Natural killer cell (primary cell): Measurements from ENCODE around the gene FAM107A. TPM values are rescaled to one million over a fixed set of nuclear protein-coding genes. Genes with fewer than 3 reads are reported as not detected.

ENCODE experiments used
- ATAC-seq, 3 donors: fragments of 150-1000 bp in 2 of 3; fragments of 200-7000 bp in 1 of 3; cut with Tn5 transposase; 1 replicate in 1 of 3; 2 replicates in 2 of 3; pipeline ENCODE4 v1.10.0; 2021; ENCODE audit warnings: mild to moderate bottlenecking in 2 of 3, moderate library complexity in 2 of 3
- DNase-seq, 2 donors: peaks; one replicate each; pipeline versions ENCODE4 v3.0.0 to v3.0.0-alpha.2; 2013 to 2021; ENCODE audit warnings: mixed read lengths in 1 of 2
- H3K27ac ChIP-seq: one replicate; pipeline ENCODE4 v1.5.1; 2013; ENCODE audit warnings: mild to moderate bottlenecking, low read length
- H3K27me3 ChIP-seq: one replicate; pipeline ENCODE4 v1.6.1; 2013; ENCODE audit warnings: low read length; ENCODE audit not compliant: control insufficient read depth, insufficient read depth
- H3K36me3 ChIP-seq: one replicate; pipeline ENCODE4 v1.6.1; 2013; ENCODE audit warnings: low read length; ENCODE audit not compliant: control insufficient read depth, insufficient read depth
- H3K4me1 ChIP-seq: one replicate; pipeline ENCODE4 v1.6.1; 2013; ENCODE audit warnings: low read length; ENCODE audit not compliant: control insufficient read depth, insufficient read depth
- H3K4me3 ChIP-seq: one replicate; pipeline ENCODE4 v1.5.1; 2013; ENCODE audit warnings: low read length
- H3K9me3 ChIP-seq: one replicate; pipeline ENCODE4 v1.6.1; 2013; ENCODE audit warnings: low read length; ENCODE audit not compliant: control insufficient read depth, insufficient read depth
- H3K27ac Mint-ChIP-seq, 2 donors: one replicate each; pipeline ENCODE4 v1.8.0; 2022; ENCODE audit warnings: mild to moderate bottlenecking in 2 of 2, mixed read lengths in 2 of 2, moderate library complexity in 1 of 2
- H3K27me3 Mint-ChIP-seq, 2 donors: one replicate each; pipeline ENCODE4 v1.8.0; 2022; ENCODE audit warnings: low read depth in 2 of 2, mixed read lengths in 2 of 2
- H3K36me3 Mint-ChIP-seq: one replicate; pipeline ENCODE4 v1.8.0; 2022; ENCODE audit warnings: mixed read lengths
- H3K4me1 Mint-ChIP-seq, 2 donors: one replicate each; pipeline ENCODE4 v1.8.0; 2022; ENCODE audit warnings: mixed read lengths in 2 of 2
- H3K4me3 Mint-ChIP-seq: one replicate; pipeline ENCODE4 v1.8.0; 2022; ENCODE audit warnings: mild to moderate bottlenecking, moderate library complexity, mixed read lengths
- H3K9me3 Mint-ChIP-seq, 2 donors: one replicate each; pipeline ENCODE4 v1.8.0; 2022; ENCODE audit warnings: mixed read lengths in 2 of 2
- CTCF ChIP-seq: fragments of 200-600 bp; IDR thresholded peaks from one replicate; pipeline ENCODE4 v1.8.0; 2022; ENCODE audit warnings: antibody characterized with exemption
- WGBS: methylation state at CpG from one replicate; pipeline ENCODE4 v1.1.7; 2013; ENCODE audit warnings: missing lambda C conversion rate; ENCODE audit not compliant: insufficient coverage; 5-methylcytosine and 5-hydroxymethylcytosine counted together
- intact Hi-C: fragments of 100-400 bp; cut with micrococcal nuclease; formaldehyde crosslinking; loops from one replicate; pipeline ENCODE4 v1.14.2; 2022
- total RNA-seq, 4 donors: library from RNA; stranded (reverse); fragments of 120-200 nt in 1 of 4; gene quantifications; one replicate each; pipeline versions ENCODE4 v1.2.3 to v1.2.4, GENCODE V29; 2013 to 2022

The FAM107A gene
- total RNA-seq, 3 donors from 2014 or later (not counting 1 experiment from before 2014, with no cell fraction given) = not detected

- H3K27me3 ChIP-seq = no peaks in the 10 kb centered on the region
- Mint-ChIP-seq H3K4me1 (peaks cover 7% of the 10 kb centered on the region in 2 donors), H3K4me3 (no peak overlapping the region), H3K9me3 (no peaks in the 10 kb centered on the region), H3K36me3 (no peaks in the 10 kb centered on the region), H3K27ac (no peak overlapping the region), H3K27me3 (peaks cover 13 to 37% of the 10 kb centered on the region in 2 donors)
- no peak overlapping the region for H3K4me3 ChIP-seq
- H3K9me3 ChIP-seq = no peaks in the 10 kb centered on the region
- no peak overlapping the region for H3K27ac ChIP-seq
- TF ChIP-seq CTCF = no peak
- H3K36me3 ChIP-seq = no peaks in the 10 kb centered on the region
- intact Hi-C loops = no loop called here
- DNase-seq (no peak), ATAC-seq (no peak)
- no peaks in the 10 kb centered on the region for H3K4me1 ChIP-seq
Measured at GRCh38 chr3:58603606-58604005, 26.4 kb upstream of the FAM107A start.

- ATAC-seq = no peak
- intact Hi-C loops = no loop called here
- WGBS = 76% methylated on average over 6 of the region's 6 CpGs
Measured at GRCh38 chr3:58597770-58598310, 20.6 kb upstream of the FAM107A start.

DNA sequence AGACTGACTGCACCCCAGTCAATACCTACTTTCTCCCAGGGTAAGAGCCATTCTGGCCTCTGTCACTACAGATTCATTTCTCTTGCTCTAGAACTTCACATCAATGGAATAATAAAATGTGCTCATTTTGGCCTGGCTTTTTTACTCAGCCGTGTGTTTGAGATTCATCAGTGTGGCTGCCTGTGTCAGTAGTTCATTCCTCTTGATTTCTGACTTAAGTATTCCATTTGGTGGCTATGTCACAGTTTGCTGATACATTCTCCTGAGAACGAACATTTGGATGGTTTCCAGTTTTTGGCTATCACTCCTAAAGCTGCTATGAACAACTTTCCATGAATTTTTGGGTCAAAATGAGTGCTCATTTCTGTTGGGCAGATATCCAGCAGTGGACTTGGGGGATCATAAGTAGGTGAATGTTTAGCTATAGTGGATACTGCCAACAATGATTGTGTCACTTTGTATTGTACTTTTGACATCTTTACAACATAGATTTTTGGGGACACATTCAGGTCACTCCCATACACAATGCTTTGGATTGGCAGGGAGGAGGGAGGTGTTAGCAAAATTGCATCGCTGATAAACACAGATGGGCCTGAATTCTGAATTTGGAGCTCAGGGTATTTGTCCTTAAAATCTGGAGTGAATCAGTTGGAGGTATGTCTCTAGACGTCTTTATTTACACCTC, 19.8 kb upstream of the FAM107A start:
- H3K9me3 ChIP-seq = no peaks in the 10 kb centered on the region
- no peak for DNase-seq
- no peak overlapping the region for H3K27ac ChIP-seq
- H3K36me3 ChIP-seq = no peaks in the 10 kb centered on the region
- H3K27ac Mint-ChIP-seq = no peak overlapping the region
- no peaks in the 10 kb centered on the region for H3K9me3 Mint-ChIP-seq
- no peaks in the 10 kb centered on the region for H3K4me1 Mint-ChIP-seq
- no peak overlapping the region for H3K4me3 ChIP-seq
- H3K36me3 Mint-ChIP-seq = no peaks in the 10 kb centered on the region
- WGBS = 72% methylated on average over 3 of the region's 4 CpGs
- intact Hi-C loops = no loop called here
- no peaks in the 10 kb centered on the region for H3K4me1 ChIP-seq
- H3K4me3 Mint-ChIP-seq = no peak overlapping the region
- no peak for ATAC-seq
- no peaks in the 10 kb centered on the region for H3K27me3 ChIP-seq
- H3K27me3 Mint-ChIP-seq = peaks cover 9 to 11% of the 10 kb centered on the region in 2 donors
- no peak for TF ChIP-seq CTCF

More at GRCh38 chr3:58597770-58598310, 20.6 kb upstream of the FAM107A start:
- H3K4me3 ChIP-seq = no peak overlapping the region
- H3K4me1 Mint-ChIP-seq = no peaks in the 10 kb centered on the region
- no peaks in the 10 kb centered on the region for H3K27me3 ChIP-seq
- no peak overlapping the region for H3K27ac ChIP-seq
- no peaks in the 10 kb centered on the region for H3K4me1 ChIP-seq
- no peaks in the 10 kb centered on the region for H3K36me3 ChIP-seq
- H3K4me3 Mint-ChIP-seq = no peak overlapping the region
- no peak overlapping the region for H3K27ac Mint-ChIP-seq
- no peaks in the 10 kb centered on the region for H3K9me3 ChIP-seq
- peaks cover 11 to 16% of the 10 kb centered on the region in 2 donors for H3K27me3 Mint-ChIP-seq
- no peaks in the 10 kb centered on the region for H3K9me3 Mint-ChIP-seq
- H3K36me3 Mint-ChIP-seq = no peaks in the 10 kb centered on the region
- DNase-seq = no peak
- TF ChIP-seq CTCF = no peak

DNA sequence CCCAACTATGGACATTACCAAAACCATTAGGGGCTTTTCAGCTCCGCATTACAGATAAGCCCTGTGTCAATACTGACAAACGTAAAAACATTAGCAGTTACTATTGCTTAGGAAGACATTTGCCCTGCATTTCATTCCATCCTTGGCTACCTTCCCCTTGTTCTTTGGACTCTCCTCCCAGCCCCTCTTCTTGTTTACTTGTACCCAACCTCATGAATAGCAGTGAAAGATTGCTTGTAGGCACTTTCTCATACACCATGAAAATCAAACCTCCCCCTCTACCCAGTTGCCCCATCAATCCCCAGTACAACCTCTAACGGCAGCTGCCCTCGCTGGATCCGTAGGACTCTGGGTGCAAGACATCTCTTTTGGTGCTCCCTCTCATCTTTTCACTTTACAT, 16.9 kb upstream of the FAM107A start:
- DNase-seq (no peak), ATAC-seq (no peak)
- no peaks in the 10 kb centered on the region for H3K4me1 ChIP-seq
- WGBS = 91% methylated on average over 5 of the region's 5 CpGs
- no peaks in the 10 kb centered on the region for H3K36me3 ChIP-seq
- no peaks in the 10 kb centered on the region for H3K27me3 ChIP-seq
- intact Hi-C loops = no loop called here
- H3K4me3 ChIP-seq = no peak overlapping the region
- H3K9me3 Mint-ChIP-seq = no peaks in the 10 kb centered on the region
- TF ChIP-seq CTCF = no peak
- peaks cover 8% of the 10 kb centered on the region in 2 donors for H3K27me3 Mint-ChIP-seq
- no peaks in the 10 kb centered on the region for H3K4me1 Mint-ChIP-seq
- no peaks in the 10 kb centered on the region for H3K36me3 Mint-ChIP-seq
- no peak overlapping the region for H3K4me3 Mint-ChIP-seq
- no peak overlapping the region for H3K27ac ChIP-seq
- H3K27ac Mint-ChIP-seq = no peak overlapping the region
- no peaks in the 10 kb centered on the region for H3K9me3 ChIP-seq
